ENCODE results near the gene MSX2. TPM values are rescaled to one million over a fixed set of nuclear protein-coding genes. Genes with fewer than 3 reads are reported as not detected.

MSX2 gene
- total and polyA plus RNA-seq, 2 of the 4 experiments (the other 2 are of a cell fraction), result 2.2 to 3.7 TPM

- Histone ChIP-seq H2BK20ac (ENCODE audit: low read depth, low read length) (no peak overlapping the region), H3K23ac (ENCODE audit: low read depth, low read length) (no peak overlapping the region), H3K36me3 (ENCODE audit: control insufficient read depth, insufficient read depth, low read length) (peaks cover 15% of the 10 kb centered on the region; the same call in 1 of the 2 replicates), H4K8ac (ENCODE audit: low read depth in 2 of 2, low read length in 2 of 2) (no peak overlapping the region), H2AFZ (replicated peaks; ENCODE audit: low read length, poor library complexity) (no peak overlapping the region), H3K56ac (ENCODE audit: extremely low read depth, insufficient read depth, low read length) (no peak overlapping the region), H3K9ac (ENCODE audit: low read depth, low read length) (no peak overlapping the region), H2AK5ac (ENCODE audit: low read depth, low read length) (no peak overlapping the region), H3K18ac (ENCODE audit: low read depth, low read length) (no peak overlapping the region), H3K4me2 (ENCODE audit: low read depth, low read length) (no peak overlapping the region), H3K4ac (ENCODE audit: low read depth, low read length) (no peak overlapping the region), H2BK5ac (ENCODE audit: low read depth, low read length, poor library complexity, severe bottlenecking) (no peak overlapping the region), H3K9me1 (ENCODE audit: insufficient read depth, low read length) (no peaks in the 10 kb centered on the region), H2AK9ac (replicated peaks; ENCODE audit: low read depth, low read length, poor library complexity) (no peak overlapping the region), H3K4me3 (ENCODE audit: insufficient read depth, low read depth, low read length) (no peak overlapping the region), H2BK120ac (ENCODE audit: low read depth, low read length) (no peak overlapping the region), H3K27me3 (ENCODE audit: control insufficient read depth, insufficient read depth, low read length) (peaks cover 27% of the 10 kb centered on the region), H3K4me1 (ENCODE audit: control insufficient read depth, insufficient read depth, low read length) (no peaks in the 10 kb centered on the region), H2BK15ac (ENCODE audit: low read depth, low read length) (no peak overlapping the region), H4K20me1 (ENCODE audit: insufficient read depth, low read length) (no peaks in the 10 kb centered on the region), H3K27ac (ENCODE audit: insufficient read depth, low read length) (no peak overlapping the region), H4K91ac (ENCODE audit: insufficient read depth, low read depth, low read length) (no peak overlapping the region), H4K5ac (ENCODE audit: low read depth, low read length) (no peak overlapping the region), H3K9me3 (ENCODE audit: control insufficient read depth, insufficient read depth, low read length) (peaks cover 9% of the 10 kb centered on the region; the same call in 1 of the 2 replicates), H3K14ac (replicated peaks; ENCODE audit: low read depth, low read length) (no peak overlapping the region), H3K79me1 (ENCODE audit: low read depth in 1 of 2, low read length in 2 of 2) (peaks cover 8% of the 10 kb centered on the region in 2 experiments; a peak in 3 of 4 replicates)
- TF ChIP-seq BHLHE40 (IDR thresholded peaks at IDR 0.05; ENCODE audit: low read depth, low read length), result no peak
- TF ChIP-seq ELK1 (IDR thresholded peaks at IDR 0.05; ENCODE audit: borderline replicate concordance, low read depth, low read length), result no peak
- TF ChIP-seq CEBPB (IDR thresholded peaks at IDR 0.05; ENCODE audit: low read depth, low read length), result no peak
- no peak for TF ChIP-seq MAFK (IDR thresholded peaks at IDR 0.05; ENCODE audit: low read depth, low read length)
- no peak for TF ChIP-seq NFE2L2 (IDR thresholded peaks at IDR 0.05; ENCODE audit: low read depth, low read length)
- TF ChIP-seq SMC3 (IDR thresholded peaks at IDR 0.05; ENCODE audit: low read depth, low read length), result no peak
- no peak for TF ChIP-seq CTCF (conservative IDR thresholded peaks at IDR 0.05; ENCODE audit: low read depth, low read length)
- no peak for TF ChIP-seq MAZ (IDR thresholded peaks at IDR 0.05; ENCODE audit: borderline replicate concordance, low read depth, low read length)
- TF ChIP-seq RFX5 (IDR thresholded peaks at IDR 0.05; ENCODE audit: low read depth, low read length), result no peak
- no peak for TF ChIP-seq RCOR1 (IDR thresholded peaks at IDR 0.05; ENCODE audit: insufficient replicate concordance, low read length)
- no peak for TF ChIP-seq RAD21 (IDR thresholded peaks at IDR 0.05; ENCODE audit: low read length)
- TF ChIP-seq MXI1 (IDR thresholded peaks at IDR 0.05; ENCODE audit: borderline replicate concordance, low read depth, low read length), result no peak
- TF ChIP-seq POLR2A (IDR thresholded peaks at IDR 0.05; ENCODE audit: low read depth, low read length), result no peak
- BruUV-seq (replicated peaks), result no TSS peak
- intact Hi-C loops (cut with micrococcal nuclease) (no loop called here), in situ Hi-C loops (cut with MboI; ENCODE audit: low sequenced_read_pairs) (loop anchor here (25.0 kb wide), 1 partner anchor 316 kb away; no protein-coding TSS in a partner anchor), dilution Hi-C loops (cut with HindIII; ENCODE audit: low sequenced_read_pairs, unreplicated experiment) (no loop called here)
- no peak for ATAC-seq (ENCODE audit: low read depth)
- CTCF ChIA-PET, result interaction anchor here (1.0 kb wide), 1 partner anchor 308 kb away, joined by 3 read pairs; no protein-coding TSS in a partner anchor
- DNase-seq, result no peak
- WGBS, 2 experiments (ENCODE audit: extremely low coverage in 2 of 2, insufficient read length in 1 of 2), result no CpG with 5 or more reads among the region's 11 CpGs
- POLR2A ChIA-PET (ENCODE audit: unreplicated experiment), result no interaction called here
Measured at GRCh38 chr5:174727794-174728680, 3.7 kb downstream of the MSX2 start.
